GM18909 (cell line): Measurements from ENCODE around the gene KIAA0586.
"Not testable (repeated sequence)": the region's sequence is repeated elsewhere in the genome, so short reads cannot be mapped to it uniquely, and the experiment has no call there.

ENCODE experiments used
- ATAC-seq: cut with Tn5 transposase; IDR thresholded peaks from one replicate; pipeline ENCODE4 v1.9.1; 2021; ENCODE audit warnings: mild to moderate bottlenecking; ENCODE audit not compliant: unreplicated experiment, poor library complexity

Gene KIAA0586

GRCh38 chr14:58427281-58428117 is at the start of gene KIAA0586, which contains the start of gene TIMM9:
TSS of gene KIAA0586 (plus strand) at chr14:58427719. CDS start at chr14:58428265, 546 bp downstream.
TSS of gene TIMM9 (minus strand) at chr14:58427531. CDS start at chr14:58411945, 15,586 bp downstream.
- peak; percentile 90 for ATAC-seq

- no peak for ATAC-seq
Observed at GRCh38 chr14:58390830-58391229, 36.7 kb upstream of the KIAA0586 start.

- no peak for ATAC-seq
Observed at GRCh38 chr14:58395562-58395811, 32.0 kb upstream of the KIAA0586 start.

GRCh38 chr14:58395812-58396788 is 31.4 kb upstream of the KIAA0586 start, which contains the start of gene TOMM20L:
TSS of gene TOMM20L (plus strand) at chr14:58395930. CDS start at chr14:58395958, 28 bp downstream.
- peak; percentile 95 for ATAC-seq

GRCh38 chr14:58397156-58397555 is 30.4 kb upstream of the KIAA0586 start:
- ATAC-seq = no peak

GRCh38 chr14:58398495-58398894 is 29.0 kb upstream of the KIAA0586 start:
- ATAC-seq = no peak

- no peak for ATAC-seq
Observed at GRCh38 chr14:58398895-58399294, 28.6 kb upstream of the KIAA0586 start.

- no peak for ATAC-seq
Observed at GRCh38 chr14:58401587-58401986, 25.9 kb upstream of the KIAA0586 start.

- ATAC-seq = no peak
Observed at GRCh38 chr14:58408681-58409215, 18.8 kb upstream of the KIAA0586 start.

- ATAC-seq = no peak
Observed at GRCh38 chr14:58414845-58415244, 12.7 kb upstream of the KIAA0586 start.

GRCh38 chr14:58415636-58416547 is 11.6 kb upstream of the KIAA0586 start:
- ATAC-seq = no peak

- not testable (repeated sequence) for ATAC-seq
Observed at GRCh38 chr14:58416934-58417333, 10.6 kb upstream of the KIAA0586 start.

- ATAC-seq = peak; percentile 41
Observed at GRCh38 chr14:58426670-58427280, 744 bp upstream of the KIAA0586 start.

- no peak for ATAC-seq
Observed at GRCh38 chr14:58428118-58428683, 682 bp downstream of the KIAA0586 start.

- ATAC-seq = no peak
Observed at GRCh38 chr14:58430156-58430555, 2.6 kb downstream of the KIAA0586 start.

- no peak for ATAC-seq
Observed at GRCh38 chr14:58439476-58439875, 12.0 kb downstream of the KIAA0586 start.

GRCh38 chr14:58444627-58445026 is 17.1 kb downstream of the KIAA0586 start:
- ATAC-seq = no peak

GRCh38 chr14:58455593-58456265 is 28.2 kb downstream of the KIAA0586 start:
- no peak for ATAC-seq
